ENCODE data around the gene PIK3C3.

PIK3C3 gene

GRCh38 chr18:41999751-42000150 is 44.7 kb downstream of the PIK3C3 start:
- no peak overlapping the region for H3K4me2 ChIP-seq (ENCODE audit: insufficient read depth, low read length, poor library complexity, severe bottlenecking)
- no peak overlapping the region for H2AFZ ChIP-seq (ENCODE audit: low read length)
- no peak overlapping the region for H3K4ac ChIP-seq (ENCODE audit: low read length)
- H2BK120ac ChIP-seq (ENCODE audit: low read depth, low read length): no peak overlapping the region
- no peak overlapping the region for H3K23ac ChIP-seq (ENCODE audit: low read depth, low read length, poor library complexity)
- no peak overlapping the region for H3K27ac ChIP-seq (replicated peaks; ENCODE audit: low read length)
- no CpG with 5 or more reads among the region's 4 CpGs for WGBS, 2 donors (ENCODE audit: extremely low coverage in 2 of 2, insufficient read length in 2 of 2, insufficient replicate concordance in 1 of 2)
- H3K9ac ChIP-seq (ENCODE audit: low read depth, low read length, poor library complexity): no peak overlapping the region
- no peak overlapping the region for H4K8ac ChIP-seq (ENCODE audit: low read depth, low read length)
- H3K18ac ChIP-seq (ENCODE audit: low read length): no peak overlapping the region
- H3K27me3 ChIP-seq (ENCODE audit: control insufficient read depth in 3 of 3, insufficient read depth in 3 of 3, low read depth in 1 of 3, low read length in 3 of 3): no peaks in the 10 kb centered on the region
- no peak overlapping the region for H2BK5ac ChIP-seq (ENCODE audit: low read length)
- H3K4me3 ChIP-seq (ENCODE audit: low read length in 2 of 2): no peak overlapping the region
- no peak overlapping the region for H2AK5ac ChIP-seq (ENCODE audit: low read depth, low read length)
- H4K91ac ChIP-seq (ENCODE audit: low read depth, low read length, poor library complexity): no peak overlapping the region
- H3K4me1 ChIP-seq (ENCODE audit: control insufficient read depth in 2 of 2, insufficient read depth in 1 of 2, low read depth in 1 of 2, low read length in 2 of 2): no peaks in the 10 kb centered on the region
- H3K36me3 ChIP-seq (replicated peaks in 1 of 2; ENCODE audit: control insufficient read depth in 2 of 2, insufficient read depth in 2 of 2, low read length in 2 of 2): peaks cover 5 to 89% of the 10 kb centered on the region in 2 donors
- H2BK15ac ChIP-seq (ENCODE audit: low read length): no peak overlapping the region
- H3K79me1 ChIP-seq (ENCODE audit: low read depth, low read length): no peaks in the 10 kb centered on the region
- H3K9me3 ChIP-seq (replicated peaks in 1 of 2; ENCODE audit: control insufficient read depth in 2 of 2, insufficient read depth in 1 of 2, low read depth in 1 of 2, low read length in 2 of 2): no peaks in the 10 kb centered on the region
- H2BK12ac ChIP-seq (ENCODE audit: low read length): no peak overlapping the region
- H3K14ac ChIP-seq (ENCODE audit: low read length): no peak overlapping the region
- no peak for DNase-seq (ENCODE audit: low spot score)

DNA sequence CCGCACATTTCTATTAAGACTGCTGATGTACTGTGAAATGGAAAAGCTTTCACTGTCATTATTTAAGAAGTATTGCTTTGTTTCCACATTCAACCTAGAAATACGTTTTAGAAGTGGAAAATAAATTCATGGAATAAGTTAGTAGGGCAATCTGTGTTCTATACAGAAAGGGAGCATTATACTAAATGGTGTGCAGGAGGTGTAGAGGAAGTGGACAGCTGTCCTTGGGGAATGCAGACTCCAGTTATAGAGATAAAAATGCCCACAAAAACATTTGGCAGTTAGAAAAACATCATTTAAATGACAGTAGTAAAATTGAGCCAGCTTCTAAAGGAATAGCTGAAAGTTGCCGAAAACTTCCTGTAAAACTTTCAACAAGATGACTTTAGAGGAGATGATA is 46.8 kb downstream of the PIK3C3 start:
- H2AFZ ChIP-seq (ENCODE audit: low read length): no peak overlapping the region
- H3K4me2 ChIP-seq (ENCODE audit: insufficient read depth, low read length, poor library complexity, severe bottlenecking): no peak overlapping the region
- no peak overlapping the region for H2BK5ac ChIP-seq (ENCODE audit: low read length)
- H2BK12ac ChIP-seq (ENCODE audit: low read length): no peak overlapping the region
- H3K27me3 ChIP-seq (ENCODE audit: control insufficient read depth in 3 of 3, insufficient read depth in 3 of 3, low read depth in 1 of 3, low read length in 3 of 3): no peaks in the 10 kb centered on the region
- H3K9me3 ChIP-seq (replicated peaks in 1 of 2; ENCODE audit: control insufficient read depth in 2 of 2, insufficient read depth in 1 of 2, low read depth in 1 of 2, low read length in 2 of 2): no peaks in the 10 kb centered on the region
- no peaks in the 10 kb centered on the region for H3K4me1 ChIP-seq (ENCODE audit: control insufficient read depth in 2 of 2, insufficient read depth in 1 of 2, low read depth in 1 of 2, low read length in 2 of 2)
- WGBS, 2 donors (ENCODE audit: extremely low coverage in 2 of 2, insufficient read length in 2 of 2, insufficient replicate concordance in 1 of 2): no CpG with 5 or more reads among the region's 3 CpGs
- no peak overlapping the region for H3K14ac ChIP-seq (ENCODE audit: low read length)
- no peak overlapping the region for H2AK5ac ChIP-seq (ENCODE audit: low read depth, low read length)
- H4K8ac ChIP-seq (ENCODE audit: low read depth, low read length): no peak overlapping the region
- no peak overlapping the region for H3K4me3 ChIP-seq (ENCODE audit: low read length in 2 of 2)
- H2BK120ac ChIP-seq (ENCODE audit: low read depth, low read length): no peak overlapping the region
- H3K36me3 ChIP-seq (replicated peaks in 1 of 2; ENCODE audit: control insufficient read depth in 2 of 2, insufficient read depth in 2 of 2, low read length in 2 of 2): peaks cover 6 to 89% of the 10 kb centered on the region in 2 donors
- H3K9ac ChIP-seq (ENCODE audit: low read depth, low read length, poor library complexity): no peak overlapping the region
- H3K4ac ChIP-seq (ENCODE audit: low read length): no peak overlapping the region
- H3K27ac ChIP-seq (replicated peaks; ENCODE audit: low read length): no peak overlapping the region
- no peak overlapping the region for H3K23ac ChIP-seq (ENCODE audit: low read depth, low read length, poor library complexity)
- no peaks in the 10 kb centered on the region for H3K79me1 ChIP-seq (ENCODE audit: low read depth, low read length)
- H4K91ac ChIP-seq (ENCODE audit: low read depth, low read length, poor library complexity): no peak overlapping the region
- H3K18ac ChIP-seq (ENCODE audit: low read length): no peak overlapping the region
- H2BK15ac ChIP-seq (ENCODE audit: low read length): no peak overlapping the region
- no peak for DNase-seq (ENCODE audit: low spot score)

DNA sequence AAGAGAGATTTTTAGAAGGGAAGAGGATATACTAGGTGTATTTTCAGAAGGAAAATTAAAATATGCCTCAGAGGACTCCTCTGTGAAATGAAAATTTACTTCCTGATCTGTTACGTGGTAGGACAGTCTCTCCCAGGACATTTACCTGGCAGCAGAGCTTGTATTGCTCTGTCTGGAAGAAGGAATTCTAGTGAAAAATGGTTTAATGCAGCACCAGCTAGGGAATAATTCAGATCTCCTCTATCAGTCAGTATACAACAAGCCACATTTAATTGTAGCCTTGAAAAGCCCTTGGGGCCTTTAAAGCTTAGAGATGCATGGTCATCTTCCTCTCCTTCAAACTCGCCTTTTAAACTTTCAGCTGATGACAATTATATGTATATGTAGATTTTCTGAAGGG is 49.6 kb downstream of the PIK3C3 start:
- Histone ChIP-seq H3K4me2 (ENCODE audit: insufficient read depth, low read length, poor library complexity, severe bottlenecking) (no peak overlapping the region), H3K18ac (ENCODE audit: low read length) (no peak overlapping the region), H3K4me3 (ENCODE audit: low read length in 2 of 2) (no peak overlapping the region), H4K91ac (ENCODE audit: low read depth, low read length, poor library complexity) (no peak overlapping the region), H2BK12ac (ENCODE audit: low read length) (no peak overlapping the region), H3K27me3 (ENCODE audit: control insufficient read depth in 3 of 3, insufficient read depth in 3 of 3, low read depth in 1 of 3, low read length in 3 of 3) (no peaks in the 10 kb centered on the region), H3K9ac (ENCODE audit: low read depth, low read length, poor library complexity) (no peak overlapping the region), H3K27ac (replicated peaks; ENCODE audit: low read length) (no peak overlapping the region), H2BK120ac (ENCODE audit: low read depth, low read length) (no peak overlapping the region), H2AFZ (ENCODE audit: low read length) (no peak overlapping the region), H3K79me1 (ENCODE audit: low read depth, low read length) (no peaks in the 10 kb centered on the region), H3K4me1 (ENCODE audit: control insufficient read depth in 2 of 2, insufficient read depth in 1 of 2, low read depth in 1 of 2, low read length in 2 of 2) (no peaks in the 10 kb centered on the region), H2BK15ac (ENCODE audit: low read length) (no peak overlapping the region), H2BK5ac (ENCODE audit: low read length) (no peak overlapping the region), H4K8ac (ENCODE audit: low read depth, low read length) (no peak overlapping the region), H3K14ac (ENCODE audit: low read length) (no peak overlapping the region), H3K4ac (ENCODE audit: low read length) (no peak overlapping the region), H3K23ac (ENCODE audit: low read depth, low read length, poor library complexity) (no peak overlapping the region), H3K9me3 (replicated peaks in 1 of 2; ENCODE audit: control insufficient read depth in 2 of 2, insufficient read depth in 1 of 2, low read depth in 1 of 2, low read length in 2 of 2) (no peaks in the 10 kb centered on the region), H2AK5ac (ENCODE audit: low read depth, low read length) (no peak overlapping the region), H3K36me3 (replicated peaks in 1 of 2; ENCODE audit: control insufficient read depth in 2 of 2, insufficient read depth in 2 of 2, low read length in 2 of 2) (peaks cover 5 to 83% of the 10 kb centered on the region in 2 donors)
- DNase-seq (ENCODE audit: low spot score): no peak
- WGBS, 2 donors (ENCODE audit: extremely low coverage in 2 of 2, insufficient read length in 2 of 2, insufficient replicate concordance in 1 of 2): no CpG with 5 or more reads among the region's 2 CpGs

- DNase-seq (ENCODE audit: low spot score): no peak
- H2BK120ac ChIP-seq (ENCODE audit: low read depth, low read length): no peak overlapping the region
- H3K4ac ChIP-seq (ENCODE audit: low read length): no peak overlapping the region
- no peak overlapping the region for H2BK15ac ChIP-seq (ENCODE audit: low read length)
- H3K18ac ChIP-seq (ENCODE audit: low read length): no peak overlapping the region
- H4K91ac ChIP-seq (ENCODE audit: low read depth, low read length, poor library complexity): no peak overlapping the region
- H3K36me3 ChIP-seq (replicated peaks in 1 of 2; ENCODE audit: control insufficient read depth in 2 of 2, insufficient read depth in 2 of 2, low read length in 2 of 2): peaks cover 1 to 83% of the 10 kb centered on the region in 2 donors
- no peak overlapping the region for H3K27ac ChIP-seq (replicated peaks; ENCODE audit: low read length)
- no peaks in the 10 kb centered on the region for H3K27me3 ChIP-seq (ENCODE audit: control insufficient read depth in 3 of 3, insufficient read depth in 3 of 3, low read depth in 1 of 3, low read length in 3 of 3)
- H2BK12ac ChIP-seq (ENCODE audit: low read length): no peak overlapping the region
- H2AFZ ChIP-seq (ENCODE audit: low read length): no peak overlapping the region
- no peak overlapping the region for H3K9ac ChIP-seq (ENCODE audit: low read depth, low read length, poor library complexity)
- no peaks in the 10 kb centered on the region for H3K79me1 ChIP-seq (ENCODE audit: low read depth, low read length)
- H3K14ac ChIP-seq (ENCODE audit: low read length): no peak overlapping the region
- H2BK5ac ChIP-seq (ENCODE audit: low read length): no peak overlapping the region
- no peak overlapping the region for H3K23ac ChIP-seq (ENCODE audit: low read depth, low read length, poor library complexity)
- no peak overlapping the region for H2AK5ac ChIP-seq (ENCODE audit: low read depth, low read length)
- no peak overlapping the region for H4K8ac ChIP-seq (ENCODE audit: low read depth, low read length)
- no peaks in the 10 kb centered on the region for H3K4me1 ChIP-seq (ENCODE audit: control insufficient read depth in 2 of 2, insufficient read depth in 1 of 2, low read depth in 1 of 2, low read length in 2 of 2)
- H3K4me3 ChIP-seq (ENCODE audit: low read length in 2 of 2): no peak overlapping the region
- H3K9me3 ChIP-seq (replicated peaks in 1 of 2; ENCODE audit: control insufficient read depth in 2 of 2, insufficient read depth in 1 of 2, low read depth in 1 of 2, low read length in 2 of 2): no peaks in the 10 kb centered on the region
- H3K4me2 ChIP-seq (ENCODE audit: insufficient read depth, low read length, poor library complexity, severe bottlenecking): no peak overlapping the region
Measured at GRCh38 chr18:42005782-42006181, 50.7 kb downstream of the PIK3C3 start.

Data from neuronal stem cell (in vitro differentiated cells).